PC-9 (cell line): ENCODE data around the gene CCDC34. TPM values are rescaled to one million over a fixed set of nuclear protein-coding genes. Genes with fewer than 3 reads are reported as not detected.

ENCODE experiments used
- BruUV-seq: library from RNA; stranded (reverse); fragments of 400-500 nt; replicated peaks from 2 replicates; lab custom pipeline; 2021; lab: Mats Ljungman, UMichigan
- CTCF ChIA-PET: fragments of 300-600 bp; sonication (Branson Sonifier 250); formaldehyde crosslinking; loops from one replicate; lab custom pipeline; 2022; ENCODE audit warnings: antibody characterized with exemption; lab: Charles Lee
- POLR2A ChIA-PET: fragments of 300-600 bp; sonication (Branson Sonifier 250); formaldehyde crosslinking; loops from one replicate; lab custom pipeline; 2022; ENCODE audit warnings: antibody characterized with exemption; ENCODE audit not compliant: unreplicated experiment; lab: Charles Lee
- DNase-seq, 2 experiments: peaks; one replicate each; pipeline versions ENCODE4 v3.0.0 to v3.0.0-alpha.2; 2015 to 2022; ENCODE audit warnings: mixed read lengths in 1 of 2
- H2AFZ ChIP-seq: fragments of 200-600 bp; sonication (generic); 2 replicates; pipeline ENCODE4 v1.8.1; 2017; ENCODE audit warnings: antibody characterized with exemption
- H3F3A ChIP-seq: fragments of 200-600 bp; sonication (generic); 2 replicates; pipeline ENCODE4 v1.8.1; 2017; ENCODE audit warnings: antibody characterized with exemption, mild to moderate bottlenecking, low read depth; ENCODE audit not compliant: insufficient read depth
- H3K27ac ChIP-seq: fragments of 200-600 bp; sonication (generic); 2 replicates; pipeline ENCODE4 v1.6.1; 2016; ENCODE audit warnings: mixed run types
- H3K27me3 ChIP-seq: fragments of 200-600 bp; sonication (generic); 2 replicates; pipeline ENCODE4 v1.6.1; 2016; ENCODE audit warnings: low read depth, mixed run types; ENCODE audit not compliant: insufficient read depth
- H3K36me3 ChIP-seq: fragments of 200-600 bp; sonication (generic); 2 replicates; pipeline ENCODE4 v1.6.1; 2016; ENCODE audit warnings: low read depth, mixed run types
- H3K4me1 ChIP-seq: fragments of 200-600 bp; sonication (generic); replicated peaks from 2 replicates; pipeline ENCODE4 v1.6.1; 2016; ENCODE audit warnings: mixed run types; ENCODE audit not compliant: insufficient read depth
- H3K4me2 ChIP-seq: fragments of 200-600 bp; sonication (generic); 2 replicates; pipeline ENCODE4 v1.6.1; 2017; ENCODE audit warnings: mixed run types
- H3K4me3 ChIP-seq: fragments of 200-600 bp; sonication (generic); 2 replicates; pipeline ENCODE4 v1.6.1; 2016; ENCODE audit warnings: mixed run types
- H3K79me2 ChIP-seq: fragments of 200-600 bp; sonication (generic); 2 replicates; pipeline ENCODE4 v1.6.1; 2017; ENCODE audit warnings: low read depth, mixed run types
- H3K9me2 ChIP-seq: fragments of 200-600 bp; sonication (generic); 2 replicates; pipeline ENCODE4 v1.8.1; 2017; ENCODE audit warnings: mild to moderate bottlenecking; ENCODE audit not compliant: insufficient read depth
- H3K9me3 ChIP-seq: fragments of 200-600 bp; sonication (generic); 2 replicates; pipeline ENCODE4 v1.8.1; 2016; ENCODE audit warnings: low read depth; ENCODE audit not compliant: insufficient read depth
- H4K20me1 ChIP-seq: fragments of 200-600 bp; sonication (generic); 2 replicates; pipeline ENCODE4 v1.8.1; 2017; ENCODE audit not compliant: insufficient read depth
- EZH2 ChIP-seq: fragments of 200-600 bp; sonication (generic); IDR thresholded peaks from 2 replicates; pipeline ENCODE4 v1.8.0; 2017; ENCODE audit warnings: antibody characterized with exemption, low read depth
- intact Hi-C: fragments of 100-400 bp; cut with micrococcal nuclease; formaldehyde crosslinking; loops from one replicate; pipeline ENCODE4 v1.10.0; 2022; ENCODE audit not compliant: unreplicated experiment
- total RNA-seq: library from RNA; stranded (reverse); gene quantifications from 2 replicates; pipeline ENCODE4 v1.2.3, GENCODE V29; 2021
- TF ChIP-seq, protein P1 (sequence below): fragments of 200-600 bp; sonication (generic); conservative IDR thresholded peaks from 2 replicates; pipeline ENCODE4 v1.6.1; 2017; ENCODE audit warnings: mixed run types, antibody characterized with exemption, mild to moderate bottlenecking, moderate library complexity

The CCDC34 gene
- total RNA-seq, 1 experiment from 2014 or later: 33.6 TPM

DNA sequence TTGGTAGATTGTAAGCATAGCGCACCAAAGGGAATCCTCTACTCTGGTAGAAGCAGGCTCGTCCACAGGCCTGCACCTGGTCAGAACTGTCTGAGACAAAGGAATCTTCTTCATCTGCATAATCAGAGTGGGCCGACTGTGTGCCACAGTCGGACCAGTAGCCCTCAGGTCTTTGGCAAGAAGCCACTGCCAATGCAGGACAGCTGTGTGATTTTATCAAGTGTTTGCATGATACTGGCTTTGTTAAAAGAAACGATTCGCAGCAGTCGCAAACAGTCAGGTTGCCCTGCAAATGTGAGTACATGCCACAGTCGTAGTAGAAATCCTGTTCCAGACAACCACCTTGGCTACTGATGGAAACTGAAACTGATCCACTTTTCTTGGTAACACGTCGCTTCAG, 4.9 kb upstream of the CCDC34 start:
- Histone ChIP-seq H3K9me2 (no peaks in the 10 kb centered on the region), H2AFZ (no peak overlapping the region), H3K4me3 (no peak overlapping the region), H3K27me3 (no peaks in the 10 kb centered on the region), H4K20me1 (no peaks in the 10 kb centered on the region; the same call in 1 of the 2 replicates), H3F3A (peaks cover 9% of the 10 kb centered on the region; the same call in 1 of the 2 replicates), H3K27ac (no peak overlapping the region), H3K4me1 (0 out of 2 replicates have a peak, but pooled peaks cover 6% of the 10 kb centered on the region), H3K4me2 (no peak overlapping the region), H3K79me2 (no peaks in the 10 kb centered on the region), H3K9me3 (no peaks in the 10 kb centered on the region), H3K36me3 (peaks cover 7% of the 10 kb centered on the region; the same call in 1 of the 2 replicates)
- ChIA-PET POLR2A (no interaction called here), CTCF (no interaction called here)
- no peak for DNase-seq
- no TSS peak for BruUV-seq
- intact Hi-C loops: no loop called here
- TF ChIP-seq EZH2: no peak
- TF ChIP-seq, protein P1, sequence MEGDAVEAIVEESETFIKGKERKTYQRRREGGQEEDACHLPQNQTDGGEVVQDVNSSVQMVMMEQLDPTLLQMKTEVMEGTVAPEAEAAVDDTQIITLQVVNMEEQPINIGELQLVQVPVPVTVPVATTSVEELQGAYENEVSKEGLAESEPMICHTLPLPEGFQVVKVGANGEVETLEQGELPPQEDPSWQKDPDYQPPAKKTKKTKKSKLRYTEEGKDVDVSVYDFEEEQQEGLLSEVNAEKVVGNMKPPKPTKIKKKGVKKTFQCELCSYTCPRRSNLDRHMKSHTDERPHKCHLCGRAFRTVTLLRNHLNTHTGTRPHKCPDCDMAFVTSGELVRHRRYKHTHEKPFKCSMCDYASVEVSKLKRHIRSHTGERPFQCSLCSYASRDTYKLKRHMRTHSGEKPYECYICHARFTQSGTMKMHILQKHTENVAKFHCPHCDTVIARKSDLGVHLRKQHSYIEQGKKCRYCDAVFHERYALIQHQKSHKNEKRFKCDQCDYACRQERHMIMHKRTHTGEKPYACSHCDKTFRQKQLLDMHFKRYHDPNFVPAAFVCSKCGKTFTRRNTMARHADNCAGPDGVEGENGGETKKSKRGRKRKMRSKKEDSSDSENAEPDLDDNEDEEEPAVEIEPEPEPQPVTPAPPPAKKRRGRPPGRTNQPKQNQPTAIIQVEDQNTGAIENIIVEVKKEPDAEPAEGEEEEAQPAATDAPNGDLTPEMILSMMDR: no peak

DNA sequence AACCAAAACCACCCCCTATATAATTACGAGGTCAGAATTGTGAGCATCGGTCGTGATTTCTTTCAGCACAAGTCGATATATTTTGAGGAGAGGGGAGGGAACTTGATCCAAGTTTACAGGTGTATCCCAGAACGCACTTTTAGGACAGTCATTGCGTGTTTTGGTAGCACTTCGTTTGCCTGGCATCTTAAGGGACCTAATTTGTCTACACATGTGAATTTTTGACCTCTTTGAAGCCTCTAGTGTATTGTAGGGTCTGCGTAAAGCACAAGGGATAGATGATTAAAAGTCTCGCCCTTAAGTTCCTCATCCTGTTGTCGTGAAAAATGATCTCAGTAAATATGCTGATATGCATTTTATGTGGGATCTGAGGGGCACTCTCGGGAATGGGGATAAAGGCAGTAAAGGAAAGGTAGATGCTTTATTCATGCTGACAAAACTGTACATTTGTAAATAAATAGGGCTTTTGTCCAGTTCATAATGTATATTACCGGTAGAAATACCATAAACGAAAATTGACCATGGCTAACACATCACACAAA, 632 bp upstream of the CCDC34 start:
- intact Hi-C loops: loop anchor here (2.0 to 5.0 kb wide), 2 partner anchors 109 to 181 kb away; partner anchors contain the start of gene LGR4
- ChIA-PET CTCF (no interaction called here), POLR2A (interaction anchor here (1.1 kb wide), 1 partner anchor 101 kb away, joined by 4 read pairs; no protein-coding TSS in a partner anchor)
- Histone ChIP-seq H3F3A (peaks cover 9% of the 10 kb centered on the region; the same call in 1 of the 2 replicates), H4K20me1 (no peaks in the 10 kb centered on the region), H3K27ac (peak overlapping the region; percentile 13; the same call in 1 of the 2 replicates), H3K4me3 (peak overlapping the region; percentile 75), H3K9me2 (no peaks in the 10 kb centered on the region), H3K36me3 (0 out of 2 replicates have a peak, but pooled peaks cover 3% of the 10 kb centered on the region), H3K4me1 (peaks cover 24% of the 10 kb centered on the region; the same call in 1 of the 2 replicates), H3K9me3 (no peaks in the 10 kb centered on the region), H2AFZ (peak overlapping the region; percentile 84), H3K27me3 (no peaks in the 10 kb centered on the region), H3K4me2 (peak overlapping the region; percentile 87), H3K79me2 (peaks cover 24% of the 10 kb centered on the region)
- BruUV-seq: no TSS peak
- no peak for DNase-seq
- TF ChIP-seq, protein P1: no peak
- TF ChIP-seq EZH2: no peak

DNA sequence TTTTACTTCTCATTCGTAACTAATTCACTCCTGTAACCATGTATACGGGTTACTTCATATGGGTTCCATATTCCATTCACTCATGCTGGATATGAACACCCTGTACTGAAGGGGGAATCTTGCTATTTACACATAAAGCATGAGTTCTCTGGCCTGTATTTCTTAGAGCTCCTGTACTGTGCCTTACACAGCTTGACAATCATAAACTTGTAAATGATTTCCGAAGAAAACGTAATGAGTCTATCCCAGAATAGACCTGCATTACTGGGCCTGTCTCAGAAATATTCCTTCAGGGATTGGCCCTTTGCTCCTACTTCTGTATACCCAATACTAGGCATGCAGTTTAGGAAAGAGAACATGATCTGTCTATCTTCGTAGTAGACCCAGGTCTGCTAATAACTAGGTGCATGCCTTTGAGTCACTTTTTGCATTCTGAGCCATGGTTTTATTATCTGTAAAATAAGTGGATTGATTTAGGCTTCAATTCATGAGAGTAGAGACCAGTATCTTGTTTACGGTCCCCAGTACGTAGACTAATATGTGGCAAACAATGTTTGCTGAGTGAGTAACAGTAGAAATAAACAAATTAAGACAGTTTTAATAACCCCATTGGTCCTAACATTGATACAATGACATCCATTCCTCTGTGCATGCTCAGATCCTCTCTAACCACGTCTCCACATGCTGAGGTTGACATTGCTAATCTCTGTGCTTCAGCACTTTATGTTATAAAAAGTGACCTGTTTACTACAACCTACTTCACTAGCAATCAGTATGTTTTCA, 1.2 kb downstream of the CCDC34 start:
- no TSS peak for BruUV-seq
- H3K27me3 ChIP-seq: no peaks in the 10 kb centered on the region
- peaks cover 24% of the 10 kb centered on the region for H3K79me2 ChIP-seq
- no peak overlapping the region for H3K27ac ChIP-seq
- no peaks in the 10 kb centered on the region for H4K20me1 ChIP-seq
- no peak for DNase-seq
- peaks cover 24% of the 10 kb centered on the region; the same call in 1 of the 2 replicates for H3K4me1 ChIP-seq
- intact Hi-C loops: loop anchor here (2.0 to 5.0 kb wide), 2 partner anchors 111 to 180 kb away; partner anchors contain the start of gene LGR4
- POLR2A ChIA-PET: no interaction called here
- H3K4me2 ChIP-seq: peak overlapping the region; percentile 87
- H3K36me3 ChIP-seq: no peaks in the 10 kb centered on the region
- H2AFZ ChIP-seq: peak overlapping the region; percentile 84
- CTCF ChIA-PET: no interaction called here
- peak overlapping the region; percentile 75 for H3K4me3 ChIP-seq
- TF ChIP-seq, protein P1: no peak
- no peak for TF ChIP-seq EZH2
- H3F3A ChIP-seq: peaks cover 9% of the 10 kb centered on the region; the same call in 1 of the 2 replicates
- H3K9me2 ChIP-seq: no peaks in the 10 kb centered on the region
- H3K9me3 ChIP-seq: no peaks in the 10 kb centered on the region
